NCI-H2107 treated with DMSO at 0.1 percent for 48 hours (cell line): ENCODE results near the gene MED10.
"Not testable (repeated sequence)": the region's sequence is repeated elsewhere in the genome, so short reads cannot be mapped to it uniquely, and the experiment has no call there.

Source experiments
- DNase-seq: peaks from one replicate; lab custom pipeline; 2025; ENCODE audit not compliant: unreplicated experiment; lab: John Stamatoyannopoulos, UW

Gene MED10

GRCh38 chr5:6376974-6377520 is 1.3 kb downstream of the MED10 start:
- DNase-seq, result no peak

GRCh38 chr5:6373081-6373846 is 5.1 kb downstream of the MED10 start:
- no peak for DNase-seq

DNA sequence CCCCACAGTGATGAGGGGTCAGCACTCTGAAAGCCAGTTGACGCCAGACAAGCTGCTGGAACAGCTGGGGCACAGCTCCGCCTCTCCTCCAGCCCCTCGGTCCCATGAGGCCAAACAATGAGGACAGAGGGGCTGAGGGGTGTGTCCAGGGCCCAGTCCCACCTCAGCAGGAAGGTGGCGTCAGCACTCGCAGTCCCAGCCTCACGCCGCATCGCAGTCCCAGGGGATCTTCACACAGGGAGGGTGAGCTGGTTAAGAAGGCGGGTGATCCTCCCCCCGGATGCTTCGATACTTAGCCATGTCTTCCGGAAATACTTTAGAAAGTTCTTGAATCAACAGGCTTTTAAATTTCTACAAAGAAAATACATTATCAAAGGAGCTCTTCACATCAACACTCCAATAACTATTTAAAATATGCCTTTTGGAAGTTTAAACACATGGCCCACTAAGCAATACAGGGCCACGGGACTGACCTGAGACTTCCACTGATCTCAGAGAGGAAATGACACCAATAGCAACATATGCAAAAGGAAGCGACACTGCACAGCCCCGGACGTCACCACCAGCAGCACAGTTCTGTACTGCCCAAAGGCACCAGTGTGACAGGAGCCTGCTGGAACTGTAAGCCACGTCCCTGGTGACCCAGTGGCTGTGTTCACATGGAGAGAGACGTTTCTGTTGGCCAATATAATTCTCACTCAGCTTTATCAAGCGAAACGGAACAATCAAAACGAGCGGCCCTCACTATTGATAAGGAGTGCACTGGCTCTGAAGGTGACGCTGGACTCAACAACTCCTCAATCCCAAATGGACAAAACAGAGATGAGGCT is 5.9 kb downstream of the MED10 start:
- DNase-seq, result no peak

DNA sequence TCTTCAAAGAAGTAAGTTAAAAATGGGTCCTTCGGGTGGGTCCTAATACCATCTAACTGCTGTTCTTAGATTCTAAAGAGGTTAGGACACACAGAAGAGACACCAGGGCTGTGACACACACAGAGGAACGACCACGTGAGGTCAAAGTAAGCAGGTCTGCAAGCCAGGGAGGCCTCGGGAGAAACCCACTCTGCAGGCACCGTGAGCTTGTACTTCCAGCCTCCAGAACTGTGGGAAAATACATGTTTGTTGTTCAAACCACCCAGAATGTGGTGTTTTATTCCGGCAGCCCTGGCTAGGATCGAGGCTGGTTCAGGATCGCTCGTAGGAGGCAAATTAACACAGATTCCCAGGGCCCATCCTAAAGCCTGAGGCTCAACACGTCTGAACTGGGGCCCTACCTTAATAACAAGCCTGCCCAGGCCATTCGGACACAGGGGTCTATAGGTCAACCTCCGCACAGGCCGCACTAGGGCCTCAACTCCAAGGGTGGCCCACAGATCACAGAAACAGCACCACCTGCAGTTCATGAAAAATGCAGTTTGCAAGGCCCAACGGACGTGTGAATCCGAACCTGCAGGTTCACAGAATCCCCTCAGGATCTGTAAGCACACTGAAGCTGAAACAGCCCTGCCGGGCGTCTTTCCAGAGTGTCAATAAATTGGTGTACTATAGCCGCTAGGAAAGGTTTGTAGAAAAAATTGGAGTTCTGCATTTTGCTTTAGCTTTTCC is 7.1 kb downstream of the MED10 start:
- DNase-seq, result no peak

DNA sequence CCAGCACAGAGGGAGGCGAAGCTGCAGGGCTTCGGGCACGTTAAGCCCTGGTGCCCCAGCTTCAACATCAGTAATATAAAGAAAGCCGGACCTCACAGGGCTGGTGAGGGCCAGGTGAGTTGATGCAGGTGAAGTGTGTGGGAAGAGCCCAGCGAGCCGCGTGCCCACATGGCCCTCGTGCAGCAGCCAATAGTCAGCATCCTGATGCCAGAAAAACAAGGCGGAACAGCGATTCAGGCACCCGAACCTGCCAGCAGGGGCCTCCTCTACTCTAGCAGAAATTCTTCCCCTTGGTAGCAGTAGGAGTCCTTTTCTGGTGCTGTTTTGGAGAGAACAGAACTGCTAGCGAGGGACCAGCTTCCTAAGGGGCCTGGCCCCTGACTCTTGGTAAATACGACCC is 7.8 kb downstream of the MED10 start:
- DNase-seq, result no peak

DNA sequence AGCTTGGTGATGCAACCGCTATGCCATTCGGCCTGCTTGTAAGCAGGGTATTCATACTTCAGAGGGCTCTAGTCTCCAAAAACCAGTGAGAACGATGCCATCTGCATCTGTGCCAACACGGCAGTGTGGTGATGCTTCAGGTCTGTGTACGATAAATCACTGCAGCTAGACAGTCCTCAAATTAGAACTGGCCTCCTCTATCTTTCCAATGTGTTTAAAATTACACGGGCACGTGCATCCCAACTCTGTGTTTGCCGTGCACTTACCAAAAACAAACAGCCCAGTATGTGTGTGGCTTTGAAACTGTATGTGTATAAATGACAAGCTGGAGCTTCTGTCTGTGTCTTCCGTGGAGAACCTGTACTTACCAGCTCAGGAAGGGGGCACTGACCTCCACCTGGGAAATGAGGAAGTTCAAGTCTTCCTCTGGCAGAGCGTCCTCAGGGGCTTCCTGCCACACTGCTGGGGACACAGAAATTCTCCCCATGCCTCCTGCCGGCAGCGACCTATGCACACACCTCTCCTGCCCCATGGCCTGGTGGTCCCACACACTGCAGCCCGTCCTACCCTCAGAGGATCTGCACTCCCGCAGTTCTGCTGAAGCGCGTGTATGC is 12.3 kb downstream of the MED10 start:
- peak; percentile 20 for DNase-seq

GRCh38 chr5:6365142-6365976 is 13.0 kb downstream of the MED10 start:
- no peak for DNase-seq

DNA sequence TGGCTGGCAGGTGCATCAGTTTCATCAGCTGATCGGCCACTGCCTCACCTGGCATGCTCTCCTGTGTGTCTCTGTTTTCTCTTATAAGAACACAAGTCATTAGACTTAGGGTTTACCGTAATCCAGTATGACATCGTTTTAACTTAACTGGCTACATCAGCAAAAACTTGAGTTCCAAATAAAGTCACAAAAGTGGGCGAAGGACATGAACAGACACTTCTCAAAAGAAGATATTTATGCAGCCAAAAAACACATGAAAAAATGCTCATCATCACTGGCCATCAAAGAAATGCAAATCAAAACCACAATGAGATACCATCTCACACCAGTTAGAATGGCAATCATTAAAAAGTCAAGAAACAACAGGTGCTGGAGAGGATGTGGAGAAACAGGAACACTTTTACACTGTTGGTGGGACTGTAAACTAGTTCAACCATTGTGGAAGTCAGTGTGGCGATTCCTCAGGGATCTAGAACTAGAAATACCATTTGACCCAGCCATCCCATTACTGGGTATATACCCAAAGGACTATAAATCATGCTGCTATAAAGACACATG is 14.8 kb downstream of the MED10 start:
- not testable (repeated sequence) for DNase-seq

DNA sequence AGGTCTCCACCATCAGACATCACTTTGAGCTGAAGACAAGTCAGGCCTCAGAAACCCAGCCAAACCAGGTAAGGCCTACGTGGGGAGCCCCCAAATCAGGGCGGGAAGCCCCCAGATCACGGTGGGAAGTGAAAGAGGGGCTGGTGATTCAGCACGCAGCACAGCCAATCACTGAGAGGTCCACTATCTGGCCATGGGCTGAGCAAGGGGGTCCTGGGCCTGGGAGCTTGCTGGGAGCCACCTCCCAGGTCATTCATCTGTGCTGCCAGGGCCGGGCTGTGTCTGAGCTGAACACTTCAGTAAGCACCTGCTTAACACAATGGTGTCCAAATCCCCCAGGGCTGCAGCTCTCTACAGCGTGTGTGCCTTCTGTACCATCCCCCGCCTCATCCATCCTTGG is 15.5 kb downstream of the MED10 start:
- DNase-seq, result peak; percentile 27

DNA sequence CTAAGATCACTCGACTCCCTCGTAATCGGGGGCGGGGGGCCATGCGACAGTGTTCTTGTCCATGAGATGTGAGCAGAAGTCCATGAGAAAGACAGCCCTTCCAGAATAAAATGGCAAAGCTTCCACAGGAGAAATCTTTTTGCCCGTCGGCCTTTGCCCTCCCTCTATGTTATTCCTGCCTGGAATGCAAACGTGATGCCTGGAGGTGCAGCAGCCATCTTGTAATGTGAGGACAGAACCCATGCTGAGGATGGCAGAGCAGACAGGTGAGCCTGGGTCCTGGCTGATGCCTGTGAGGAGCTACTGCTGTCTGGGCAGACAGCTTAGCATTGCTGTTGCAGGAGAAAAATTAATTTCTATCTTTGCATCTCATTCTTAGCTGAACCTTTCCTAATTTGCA is 17.2 kb downstream of the MED10 start:
- DNase-seq, result no peak

DNA sequence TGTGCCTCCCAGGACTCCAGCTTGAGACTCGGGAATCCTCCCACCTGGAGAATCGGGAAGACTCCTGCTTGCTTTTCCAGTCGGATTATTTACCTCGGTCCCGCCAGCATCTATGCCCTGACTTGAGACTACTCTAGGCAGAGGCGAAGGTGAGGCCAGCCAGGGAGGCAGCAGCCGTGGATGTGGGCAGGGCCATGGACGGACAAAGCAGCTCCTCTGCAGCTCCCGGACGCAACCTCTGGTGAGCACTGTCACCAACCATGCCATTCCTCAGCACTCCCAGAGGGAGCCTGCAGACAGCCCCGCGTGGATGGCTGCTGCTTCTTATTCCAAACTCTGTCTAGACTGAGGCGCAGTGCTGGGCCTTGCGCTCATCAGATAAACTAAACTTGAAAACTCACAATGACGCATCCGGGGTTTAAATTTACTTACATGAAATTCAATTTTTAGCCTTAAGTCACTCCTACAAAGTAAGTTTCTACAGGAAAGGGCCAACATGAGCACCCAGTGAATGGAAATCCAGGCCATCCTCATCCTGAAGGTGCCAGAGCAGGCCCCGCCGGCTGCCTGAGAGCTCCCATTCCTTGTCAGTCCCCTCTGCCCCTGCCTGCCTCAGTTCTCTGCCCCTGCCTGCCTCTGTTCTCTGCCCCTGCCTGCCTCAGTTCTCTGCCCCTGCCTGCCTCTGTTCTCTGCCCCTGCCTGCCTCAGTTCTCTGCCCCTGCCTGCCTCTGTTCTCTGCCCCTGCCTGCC is 17.8 kb downstream of the MED10 start:
- no peak for DNase-seq

DNA sequence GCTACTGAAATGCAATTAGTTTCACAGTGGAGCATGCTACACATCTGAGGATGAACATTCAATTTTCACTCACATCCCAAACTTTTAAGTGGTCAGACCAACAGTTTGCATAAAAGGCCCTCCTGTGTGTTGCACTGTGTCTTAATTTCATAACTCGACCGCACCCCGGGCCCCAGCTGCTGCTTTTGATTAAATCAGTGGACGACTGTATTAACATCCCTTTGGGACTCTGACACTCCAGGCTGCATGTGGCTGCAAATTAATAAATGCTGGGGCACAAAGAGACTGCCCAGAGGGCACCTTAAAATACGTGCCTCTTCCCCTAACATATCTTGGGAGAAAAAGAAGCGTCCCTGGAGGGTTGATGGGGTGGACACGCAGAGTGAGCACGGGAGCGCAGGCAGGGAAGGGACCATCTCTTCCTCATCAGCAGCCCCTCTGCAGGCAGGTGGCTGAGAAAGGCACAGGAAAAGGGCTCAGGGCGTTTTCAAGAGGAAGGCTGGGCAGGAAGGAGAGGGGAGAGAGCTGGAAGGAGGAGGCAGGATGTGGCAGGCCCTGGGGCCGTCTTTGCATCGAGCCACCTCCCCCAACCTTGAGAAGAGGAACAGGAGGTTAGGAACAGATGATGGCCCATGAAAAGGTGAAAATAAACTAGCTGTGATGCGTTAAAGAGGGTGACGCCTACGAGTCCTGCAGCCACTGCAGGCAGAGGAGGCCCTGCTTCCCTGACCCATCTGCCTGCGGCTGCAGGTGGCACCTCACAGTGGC is 18.6 kb downstream of the MED10 start:
- no peak for DNase-seq

- DNase-seq, result no peak
Observed at GRCh38 chr5:6358434-6358820, 19.9 kb downstream of the MED10 start.

DNA sequence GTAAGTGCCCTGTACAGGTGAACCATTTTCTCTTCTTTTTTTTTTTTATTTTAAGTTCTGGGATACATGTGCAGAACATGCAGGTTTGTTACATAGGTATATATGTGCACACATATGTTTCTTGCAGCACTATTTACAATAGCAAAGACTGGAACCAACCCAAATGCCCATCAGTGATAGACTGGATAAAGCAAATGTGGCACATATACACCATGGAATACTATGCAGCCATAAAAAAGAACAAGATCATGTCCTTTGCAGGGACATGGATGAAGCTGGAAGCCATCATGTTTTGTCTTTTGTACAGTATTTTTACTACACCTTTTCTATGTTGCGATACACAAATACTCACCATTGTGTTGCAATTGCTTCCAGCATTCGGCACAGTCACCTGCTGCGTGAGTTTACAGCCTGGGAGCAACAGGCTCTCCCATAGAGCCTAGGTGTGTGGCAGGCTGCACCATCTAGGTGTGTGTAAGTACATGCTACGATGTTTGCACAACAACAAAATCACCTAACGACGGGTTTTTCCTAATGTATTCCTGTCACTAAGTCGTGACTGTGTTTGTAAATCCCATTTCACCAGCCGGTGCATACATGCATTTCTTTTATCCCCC is 20.4 kb downstream of the MED10 start:
- DNase-seq, result not testable (repeated sequence)

DNA sequence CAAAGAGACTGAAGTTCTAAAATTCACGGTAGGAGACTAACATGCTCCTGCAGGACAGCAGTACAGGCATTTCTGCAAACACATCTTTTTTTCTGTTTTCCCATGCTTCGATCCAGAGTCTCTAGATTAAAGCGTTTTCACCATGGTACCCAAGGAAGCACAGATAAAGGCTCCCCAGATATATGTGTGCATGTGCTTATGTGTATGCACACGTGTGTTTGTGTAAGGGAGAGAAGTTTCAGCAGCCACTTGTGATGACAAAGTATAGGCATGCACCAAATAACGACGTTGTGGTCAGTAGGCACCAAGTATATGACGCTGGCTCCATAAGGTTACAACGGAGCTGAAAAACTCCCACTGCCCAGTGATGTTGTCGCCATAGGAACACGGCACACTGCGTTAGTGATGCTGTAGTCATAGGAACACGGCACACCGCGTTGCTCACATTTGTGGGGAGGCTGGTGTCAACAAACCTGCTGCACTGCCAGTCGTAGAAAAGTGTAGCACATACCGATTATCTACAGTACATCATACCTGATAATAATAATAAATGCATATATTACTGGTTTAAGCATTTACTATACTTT is 21.7 kb downstream of the MED10 start:
- DNase-seq, result no peak

DNA sequence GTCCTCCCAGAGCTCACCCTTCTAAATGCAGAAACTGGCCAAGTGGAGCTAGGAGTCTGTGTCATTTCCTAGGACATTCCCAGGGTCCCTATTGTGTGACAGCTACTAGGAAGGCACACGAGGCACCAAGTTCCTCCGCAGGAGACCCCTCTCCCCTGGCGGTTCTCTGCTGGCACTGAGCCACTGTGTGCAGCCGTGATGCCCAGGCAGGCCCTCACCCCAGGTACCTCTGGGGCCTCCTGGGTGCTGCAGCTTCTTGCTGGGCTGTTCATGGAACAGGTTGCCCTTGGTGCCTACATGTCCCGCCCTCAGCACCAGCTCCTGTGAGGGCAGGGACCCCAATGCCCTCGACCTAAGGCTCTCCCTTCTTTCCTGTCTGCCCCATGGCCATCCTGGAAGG is 23.1 kb downstream of the MED10 start:
- DNase-seq, result no peak

DNA sequence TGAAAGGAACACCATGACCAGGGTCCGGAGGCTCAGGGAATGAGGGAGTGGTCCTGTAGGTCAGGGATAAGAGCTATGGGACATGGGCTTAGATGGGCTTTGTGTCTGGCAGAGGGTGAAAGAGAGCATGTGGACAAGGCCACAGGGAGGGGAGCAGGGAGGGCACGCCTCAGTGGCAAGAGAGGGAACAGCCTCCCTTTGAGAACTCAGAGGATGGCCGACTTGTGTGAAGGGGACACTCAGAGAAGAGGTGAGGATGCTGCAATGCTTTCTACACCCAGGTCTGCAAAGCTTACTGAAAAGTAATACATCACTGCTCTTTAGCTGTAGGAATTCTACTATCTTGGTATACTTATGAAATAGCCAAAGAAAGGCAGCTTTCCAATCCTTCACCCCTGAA is 23.5 kb downstream of the MED10 start:
- DNase-seq, result no peak
